Measurements from ENCODE around the gene GFRA3. TPM values are rescaled to one million over a fixed set of nuclear protein-coding genes. Genes with fewer than 3 reads are reported as not detected.

GFRA3 gene
- total RNA-seq, 1 donor from 2014 or later: not detected

DNA sequence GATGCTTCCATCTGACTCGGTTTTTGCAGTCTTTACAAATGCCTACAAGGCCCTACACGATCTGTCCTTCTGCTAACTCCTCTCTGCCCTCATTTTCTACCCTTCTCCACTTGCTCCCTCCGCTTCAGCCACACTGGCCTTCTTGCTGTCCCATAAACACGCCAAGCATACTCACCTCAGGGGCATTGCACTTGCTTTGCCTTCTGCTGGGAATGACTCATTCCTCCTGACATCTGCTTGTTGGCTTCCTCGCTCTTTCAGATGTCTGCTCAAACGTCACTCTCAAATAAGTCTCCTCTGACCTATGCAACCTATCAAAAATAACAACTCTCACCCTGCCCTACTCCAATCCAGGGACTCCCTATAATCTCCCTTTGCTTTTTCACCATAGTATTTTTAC, 29.0 kb upstream of the GFRA3 start:
- no peaks in the 10 kb centered on the region for H3K4me1 Mint-ChIP-seq (ENCODE audit: unreplicated experiment)
- H3K27me3 Mint-ChIP-seq (ENCODE audit: unreplicated experiment): no peaks in the 10 kb centered on the region
- no peak for DNase-seq (ENCODE audit: extremely low spot score, unreplicated experiment)
- no peak overlapping the region for H3K4me3 Mint-ChIP-seq (ENCODE audit: unreplicated experiment)
- no peak overlapping the region for H3K27ac Mint-ChIP-seq (ENCODE audit: unreplicated experiment)
- peaks cover 10% of the 10 kb centered on the region for H3K9me3 Mint-ChIP-seq (ENCODE audit: unreplicated experiment)
- TF ChIP-seq, protein P1, sequence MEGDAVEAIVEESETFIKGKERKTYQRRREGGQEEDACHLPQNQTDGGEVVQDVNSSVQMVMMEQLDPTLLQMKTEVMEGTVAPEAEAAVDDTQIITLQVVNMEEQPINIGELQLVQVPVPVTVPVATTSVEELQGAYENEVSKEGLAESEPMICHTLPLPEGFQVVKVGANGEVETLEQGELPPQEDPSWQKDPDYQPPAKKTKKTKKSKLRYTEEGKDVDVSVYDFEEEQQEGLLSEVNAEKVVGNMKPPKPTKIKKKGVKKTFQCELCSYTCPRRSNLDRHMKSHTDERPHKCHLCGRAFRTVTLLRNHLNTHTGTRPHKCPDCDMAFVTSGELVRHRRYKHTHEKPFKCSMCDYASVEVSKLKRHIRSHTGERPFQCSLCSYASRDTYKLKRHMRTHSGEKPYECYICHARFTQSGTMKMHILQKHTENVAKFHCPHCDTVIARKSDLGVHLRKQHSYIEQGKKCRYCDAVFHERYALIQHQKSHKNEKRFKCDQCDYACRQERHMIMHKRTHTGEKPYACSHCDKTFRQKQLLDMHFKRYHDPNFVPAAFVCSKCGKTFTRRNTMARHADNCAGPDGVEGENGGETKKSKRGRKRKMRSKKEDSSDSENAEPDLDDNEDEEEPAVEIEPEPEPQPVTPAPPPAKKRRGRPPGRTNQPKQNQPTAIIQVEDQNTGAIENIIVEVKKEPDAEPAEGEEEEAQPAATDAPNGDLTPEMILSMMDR (IDR thresholded peaks at IDR 0.05): no peak
- H3K36me3 Mint-ChIP-seq (ENCODE audit: unreplicated experiment): peaks cover 16% of the 10 kb centered on the region

DNA sequence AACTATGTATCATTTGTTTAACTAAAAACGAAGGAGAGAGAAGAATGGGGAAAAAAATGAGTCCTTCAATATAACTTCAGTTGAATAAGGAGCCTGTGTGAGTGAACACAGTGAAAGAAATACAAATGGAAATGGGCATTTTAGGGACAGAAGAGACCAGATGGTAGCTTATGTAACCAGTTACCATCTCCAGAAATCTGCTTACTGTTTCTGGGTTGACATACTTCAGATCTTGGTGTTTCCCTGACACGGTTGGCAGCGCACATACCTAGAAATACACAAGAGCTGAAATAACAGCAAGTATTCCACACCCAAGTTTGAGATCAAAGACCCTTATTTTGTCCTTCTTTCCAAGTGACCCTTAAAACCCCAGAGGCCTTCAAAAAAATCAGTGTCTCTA, 14.9 kb upstream of the GFRA3 start:
- Mint-ChIP-seq H3K36me3 (ENCODE audit: unreplicated experiment) (no peaks in the 10 kb centered on the region), H3K27me3 (ENCODE audit: unreplicated experiment) (no peaks in the 10 kb centered on the region), H3K27ac (ENCODE audit: unreplicated experiment) (no peak overlapping the region), H3K4me3 (ENCODE audit: unreplicated experiment) (no peak overlapping the region), H3K4me1 (ENCODE audit: unreplicated experiment) (no peaks in the 10 kb centered on the region), H3K9me3 (ENCODE audit: unreplicated experiment) (no peaks in the 10 kb centered on the region)
- no peak for DNase-seq (ENCODE audit: extremely low spot score, unreplicated experiment)
- TF ChIP-seq, protein P1 (IDR thresholded peaks at IDR 0.05): no peak

DNA sequence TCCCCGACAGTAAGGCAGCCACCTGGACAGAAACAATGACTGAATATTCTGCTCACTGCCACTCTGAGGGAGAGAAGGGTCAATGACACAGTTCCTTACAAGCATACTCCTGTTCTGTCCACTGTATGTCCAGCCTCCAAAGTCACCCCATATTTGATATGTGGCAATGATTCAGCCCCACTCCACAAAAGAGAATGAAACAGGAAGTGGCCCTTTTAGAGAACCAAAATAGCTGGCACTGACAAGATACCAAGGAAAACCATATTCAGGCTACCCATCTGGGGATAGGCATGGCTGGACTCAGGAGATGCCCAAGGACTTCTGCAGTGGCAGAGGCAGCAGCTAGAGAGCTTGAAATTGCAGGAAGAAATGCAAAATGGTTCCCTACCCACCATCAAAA, 12.8 kb upstream of the GFRA3 start:
- no peaks in the 10 kb centered on the region for H3K27me3 Mint-ChIP-seq (ENCODE audit: unreplicated experiment)
- no peak overlapping the region for H3K4me3 Mint-ChIP-seq (ENCODE audit: unreplicated experiment)
- no peaks in the 10 kb centered on the region for H3K9me3 Mint-ChIP-seq (ENCODE audit: unreplicated experiment)
- H3K4me1 Mint-ChIP-seq (ENCODE audit: unreplicated experiment): no peaks in the 10 kb centered on the region
- no peaks in the 10 kb centered on the region for H3K36me3 Mint-ChIP-seq (ENCODE audit: unreplicated experiment)
- no peak overlapping the region for H3K27ac Mint-ChIP-seq (ENCODE audit: unreplicated experiment)
- DNase-seq (ENCODE audit: extremely low spot score, unreplicated experiment): no peak
- TF ChIP-seq, protein P1 (IDR thresholded peaks at IDR 0.05): no peak

DNA sequence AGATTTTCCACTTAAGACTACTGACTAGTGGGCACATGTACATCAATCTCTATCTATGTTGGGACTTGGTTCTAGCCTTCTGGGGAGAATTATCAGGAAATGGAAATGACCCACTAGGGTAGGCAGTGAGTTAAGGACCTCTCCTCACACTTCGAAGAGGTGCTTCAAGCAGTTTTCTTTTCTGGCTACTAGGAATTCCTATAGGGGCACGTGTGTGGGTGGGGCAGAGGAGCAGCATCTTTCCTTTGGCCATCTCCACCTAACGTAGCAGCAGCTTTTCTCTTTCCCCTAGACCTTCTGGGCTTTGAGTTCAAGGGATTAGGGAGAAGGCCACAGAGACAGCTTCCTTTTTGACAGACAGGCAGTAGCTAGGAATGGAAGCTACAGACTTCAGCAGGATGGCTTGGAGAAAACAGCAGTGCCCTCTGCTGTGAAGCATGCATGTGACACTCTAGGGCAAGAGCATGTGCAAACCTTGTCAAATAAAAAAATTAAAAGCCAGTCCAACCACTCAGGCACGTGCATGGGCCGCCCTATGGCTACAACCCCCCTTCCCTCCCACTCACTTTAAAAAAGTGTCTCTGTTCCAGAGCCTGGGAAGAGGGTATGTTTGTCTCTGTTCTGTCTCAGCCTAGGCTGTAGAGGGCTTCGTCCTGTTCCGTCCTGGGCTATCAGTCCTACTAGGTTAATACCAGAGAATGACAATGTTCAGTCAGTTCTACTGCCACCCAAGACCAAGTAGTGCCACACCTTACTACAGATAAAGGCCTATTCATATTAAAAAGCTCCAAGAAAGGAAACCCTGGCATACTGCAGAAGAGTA, 8.7 kb upstream of the GFRA3 start:
- no peak overlapping the region for H3K4me3 Mint-ChIP-seq (ENCODE audit: unreplicated experiment)
- no peaks in the 10 kb centered on the region for H3K36me3 Mint-ChIP-seq (ENCODE audit: unreplicated experiment)
- H3K27me3 Mint-ChIP-seq (ENCODE audit: unreplicated experiment): no peaks in the 10 kb centered on the region
- TF ChIP-seq, protein P1 (IDR thresholded peaks at IDR 0.05): peak; percentile 64
- no peak for DNase-seq (ENCODE audit: extremely low spot score, unreplicated experiment)
- no peak overlapping the region for H3K27ac Mint-ChIP-seq (ENCODE audit: unreplicated experiment)
- H3K9me3 Mint-ChIP-seq (ENCODE audit: unreplicated experiment): no peaks in the 10 kb centered on the region
- H3K4me1 Mint-ChIP-seq (ENCODE audit: unreplicated experiment): no peaks in the 10 kb centered on the region

DNA sequence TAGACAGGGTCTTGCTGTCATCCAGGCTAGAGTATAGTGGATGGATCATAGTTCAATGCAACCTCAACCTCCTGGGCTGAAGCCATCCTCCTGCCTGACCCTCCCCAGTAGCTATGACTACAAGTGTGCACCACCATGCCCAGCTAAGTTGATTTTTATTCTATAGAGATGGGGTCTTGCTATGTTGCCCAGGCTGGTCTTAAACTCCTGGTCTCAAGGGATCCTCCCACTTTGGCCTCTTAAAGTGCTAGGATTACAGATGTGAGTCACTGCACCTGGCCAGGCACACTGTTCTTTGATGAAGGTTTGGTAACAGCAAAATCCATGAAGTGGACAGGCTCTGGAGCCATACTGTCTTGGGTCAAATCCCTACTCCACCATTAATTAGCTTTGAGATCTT, 6.5 kb upstream of the GFRA3 start:
- Mint-ChIP-seq H3K9me3 (ENCODE audit: unreplicated experiment) (no peaks in the 10 kb centered on the region), H3K4me3 (ENCODE audit: unreplicated experiment) (no peak overlapping the region), H3K27me3 (ENCODE audit: unreplicated experiment) (peaks cover under 1% of the 10 kb centered on the region), H3K4me1 (ENCODE audit: unreplicated experiment) (no peaks in the 10 kb centered on the region), H3K36me3 (ENCODE audit: unreplicated experiment) (no peaks in the 10 kb centered on the region), H3K27ac (ENCODE audit: unreplicated experiment) (no peak overlapping the region)
- no peak for DNase-seq (ENCODE audit: extremely low spot score, unreplicated experiment)
- TF ChIP-seq, protein P1 (IDR thresholded peaks at IDR 0.05): no peak

All from osteocyte (in vitro differentiated cells).